Measurements from ENCODE around the gene HOXB3.

The HOXB3 gene

DNA sequence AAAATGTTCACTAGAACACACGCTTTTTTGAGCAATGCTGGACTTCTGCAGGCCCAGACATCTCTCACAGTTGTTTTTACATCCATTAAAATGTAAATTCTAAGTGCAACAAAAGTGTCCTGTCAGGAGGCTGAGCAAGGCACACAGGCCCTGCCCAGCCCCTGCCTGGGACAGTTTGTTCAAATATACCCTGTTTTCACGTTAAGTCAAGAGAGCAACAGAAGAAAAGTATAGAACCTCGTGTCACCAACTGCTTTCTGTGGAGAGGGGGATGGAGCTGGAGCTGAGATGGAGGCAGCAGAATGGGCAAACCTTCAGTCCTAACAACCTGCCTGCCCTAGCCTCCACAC, 40.8 kb downstream of the HOXB3 start:
- Histone ChIP-seq H3K4me2 (ENCODE audit: insufficient read depth, low read length) (no peak overlapping the region), H3K27me3 (ENCODE audit: insufficient read depth, low read length, poor library complexity) (peaks cover 33% of the 10 kb centered on the region), H3K4me1 (ENCODE audit: insufficient read depth, low read length) (no peaks in the 10 kb centered on the region), H2AFZ (ENCODE audit: low read depth, low read length) (no peak overlapping the region), H3K79me2 (ENCODE audit: insufficient read depth, low read length) (no peaks in the 10 kb centered on the region), H4K20me1 (ENCODE audit: insufficient read depth, low read length) (no peaks in the 10 kb centered on the region), H3K9me3 (ENCODE audit: insufficient read depth, low read length, severe bottlenecking) (no peaks in the 10 kb centered on the region), H3K27ac (ENCODE audit: low read length) (no peak overlapping the region), H3K4me3 (ENCODE audit: low read depth in 1 of 2, low read length in 2 of 2) (no peak overlapping the region), H3K9ac (ENCODE audit: low read depth, low read length) (no peak overlapping the region), H3K36me3 (ENCODE audit: insufficient read depth, low read length) (no peaks in the 10 kb centered on the region)
- DNase-seq: no peak
- ATAC-seq (ENCODE audit: insufficient read depth, low read depth): no peak
- TF ChIP-seq EZH2 (IDR thresholded peaks at IDR 0.05; ENCODE audit: borderline replicate concordance, low read depth, low read length, severe bottlenecking): no peak
- TF ChIP-seq, protein P1, sequence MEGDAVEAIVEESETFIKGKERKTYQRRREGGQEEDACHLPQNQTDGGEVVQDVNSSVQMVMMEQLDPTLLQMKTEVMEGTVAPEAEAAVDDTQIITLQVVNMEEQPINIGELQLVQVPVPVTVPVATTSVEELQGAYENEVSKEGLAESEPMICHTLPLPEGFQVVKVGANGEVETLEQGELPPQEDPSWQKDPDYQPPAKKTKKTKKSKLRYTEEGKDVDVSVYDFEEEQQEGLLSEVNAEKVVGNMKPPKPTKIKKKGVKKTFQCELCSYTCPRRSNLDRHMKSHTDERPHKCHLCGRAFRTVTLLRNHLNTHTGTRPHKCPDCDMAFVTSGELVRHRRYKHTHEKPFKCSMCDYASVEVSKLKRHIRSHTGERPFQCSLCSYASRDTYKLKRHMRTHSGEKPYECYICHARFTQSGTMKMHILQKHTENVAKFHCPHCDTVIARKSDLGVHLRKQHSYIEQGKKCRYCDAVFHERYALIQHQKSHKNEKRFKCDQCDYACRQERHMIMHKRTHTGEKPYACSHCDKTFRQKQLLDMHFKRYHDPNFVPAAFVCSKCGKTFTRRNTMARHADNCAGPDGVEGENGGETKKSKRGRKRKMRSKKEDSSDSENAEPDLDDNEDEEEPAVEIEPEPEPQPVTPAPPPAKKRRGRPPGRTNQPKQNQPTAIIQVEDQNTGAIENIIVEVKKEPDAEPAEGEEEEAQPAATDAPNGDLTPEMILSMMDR (IDR thresholded peaks at IDR 0.05; ENCODE audit: borderline replicate concordance, extremely low read depth, low read length, poor library complexity, severe bottlenecking): no peak

DNA sequence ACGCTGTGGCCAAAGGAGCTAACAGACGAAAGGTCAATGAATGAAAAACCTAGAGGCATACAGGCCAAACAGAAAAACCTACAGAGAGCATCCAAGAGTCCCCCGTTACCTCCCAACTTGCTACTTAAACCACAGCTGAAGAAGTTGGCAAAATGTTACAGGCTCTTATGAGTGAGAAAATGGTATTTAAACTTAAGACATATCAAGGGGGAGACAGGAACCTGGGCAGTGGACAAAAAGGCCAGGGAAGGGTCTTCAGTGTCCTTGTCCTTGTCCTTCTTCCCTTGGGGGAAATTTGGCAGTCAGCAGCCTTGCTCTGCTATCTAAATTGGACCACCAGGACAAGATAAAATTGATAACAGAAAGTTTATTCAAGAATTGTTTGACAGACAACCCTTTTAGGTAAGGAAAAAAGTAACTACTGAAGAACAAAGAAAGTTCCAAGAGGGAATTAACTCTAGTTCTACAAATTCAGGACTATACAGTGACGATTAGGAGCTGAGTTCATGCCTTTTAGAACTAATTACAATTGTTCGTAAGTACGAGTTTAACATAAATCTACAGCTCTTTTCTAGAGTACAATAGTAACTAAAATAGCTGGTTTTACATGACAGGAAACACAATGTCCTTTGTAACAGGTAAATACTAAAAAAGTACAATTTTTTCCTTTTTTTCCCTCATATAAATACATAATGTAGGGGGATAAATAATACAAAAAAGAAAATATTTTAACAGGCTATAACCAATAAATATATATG, 41.3 kb downstream of the HOXB3 start:
- no peaks in the 10 kb centered on the region for H3K4me1 ChIP-seq (ENCODE audit: insufficient read depth, low read length)
- H3K79me2 ChIP-seq (ENCODE audit: insufficient read depth, low read length): no peaks in the 10 kb centered on the region
- H3K27ac ChIP-seq (ENCODE audit: low read length): no peak overlapping the region
- ATAC-seq (ENCODE audit: insufficient read depth, low read depth) (no peak), DNase-seq (no peak)
- H3K36me3 ChIP-seq (ENCODE audit: insufficient read depth, low read length): no peaks in the 10 kb centered on the region
- no peak overlapping the region for H3K4me3 ChIP-seq (ENCODE audit: low read depth in 1 of 2, low read length in 2 of 2)
- H3K27me3 ChIP-seq (ENCODE audit: insufficient read depth, low read length, poor library complexity): peaks cover 33% of the 10 kb centered on the region
- H3K9ac ChIP-seq (ENCODE audit: low read depth, low read length): no peak overlapping the region
- no peak overlapping the region for H2AFZ ChIP-seq (ENCODE audit: low read depth, low read length)
- no peak overlapping the region for H3K4me2 ChIP-seq (ENCODE audit: insufficient read depth, low read length)
- no peaks in the 10 kb centered on the region for H3K9me3 ChIP-seq (ENCODE audit: insufficient read depth, low read length, severe bottlenecking)
- TF ChIP-seq, protein P1 (IDR thresholded peaks at IDR 0.05; ENCODE audit: borderline replicate concordance, extremely low read depth, low read length, poor library complexity, severe bottlenecking): no peak
- no peak for TF ChIP-seq EZH2 (IDR thresholded peaks at IDR 0.05; ENCODE audit: borderline replicate concordance, low read depth, low read length, severe bottlenecking)
- H4K20me1 ChIP-seq (ENCODE audit: insufficient read depth, low read length): no peaks in the 10 kb centered on the region

DNA sequence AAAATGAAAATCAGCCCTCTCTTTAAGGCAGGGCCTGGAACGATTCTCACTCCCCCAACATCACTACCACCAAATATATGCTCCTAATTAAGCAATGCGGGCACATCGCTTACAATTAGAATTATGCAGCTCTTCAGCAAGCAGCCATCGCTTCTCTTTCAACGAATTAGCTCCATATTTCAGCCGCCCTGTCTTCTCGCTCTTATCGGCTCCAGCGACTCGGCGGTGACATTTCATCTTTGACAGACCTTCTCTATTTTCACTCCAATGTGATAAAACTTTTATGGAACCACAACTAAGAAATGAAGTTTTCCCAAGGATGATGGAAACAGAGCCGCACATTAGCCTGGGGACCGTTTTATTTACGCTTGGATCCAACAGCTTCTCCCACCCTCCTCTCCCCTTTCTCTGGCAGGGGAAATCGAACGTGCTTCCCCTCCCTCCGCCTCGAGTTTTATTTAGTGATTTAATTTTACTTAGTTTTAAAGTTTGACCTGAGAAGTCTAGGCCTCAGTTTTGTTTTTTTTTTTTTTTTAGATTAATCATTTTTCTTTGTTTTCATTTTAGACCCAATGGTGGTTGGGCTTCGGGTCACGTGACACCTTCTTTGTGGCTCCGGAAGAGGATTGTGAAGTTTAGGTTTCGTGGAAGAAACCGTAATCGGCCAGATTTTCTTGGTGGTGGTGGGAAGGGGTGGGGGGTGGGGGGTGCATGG, 42.1 kb downstream of the HOXB3 start:
- Histone ChIP-seq H2AFZ (ENCODE audit: low read depth, low read length) (no peak overlapping the region), H3K4me1 (ENCODE audit: insufficient read depth, low read length) (no peaks in the 10 kb centered on the region), H4K20me1 (ENCODE audit: insufficient read depth, low read length) (no peaks in the 10 kb centered on the region), H3K9ac (ENCODE audit: low read depth, low read length) (no peak overlapping the region), H3K9me3 (ENCODE audit: insufficient read depth, low read length, severe bottlenecking) (no peaks in the 10 kb centered on the region), H3K4me3 (ENCODE audit: low read depth in 1 of 2, low read length in 2 of 2) (no peak overlapping the region), H3K36me3 (ENCODE audit: insufficient read depth, low read length) (no peaks in the 10 kb centered on the region), H3K27me3 (ENCODE audit: insufficient read depth, low read length, poor library complexity) (peaks cover 33% of the 10 kb centered on the region), H3K79me2 (ENCODE audit: insufficient read depth, low read length) (no peaks in the 10 kb centered on the region), H3K4me2 (ENCODE audit: insufficient read depth, low read length) (no peak overlapping the region), H3K27ac (ENCODE audit: low read length) (no peak overlapping the region)
- ATAC-seq (ENCODE audit: insufficient read depth, low read depth): no peak
- no peak for DNase-seq
- no peak for TF ChIP-seq EZH2 (IDR thresholded peaks at IDR 0.05; ENCODE audit: borderline replicate concordance, low read depth, low read length, severe bottlenecking)
- TF ChIP-seq, protein P1 (IDR thresholded peaks at IDR 0.05; ENCODE audit: borderline replicate concordance, extremely low read depth, low read length, poor library complexity, severe bottlenecking): no peak

Measured in DND-41 (cell line).